HG02852 (cell line): ENCODE data around the gene MAPKAP1.

Experiments used
- ATAC-seq: cut with Tn5 transposase; IDR thresholded peaks from one replicate; pipeline ENCODE4 v1.9.1; 2021; ENCODE audit warnings: mild to moderate bottlenecking, moderate library complexity; ENCODE audit not compliant: unreplicated experiment

MAPKAP1 gene

DNA sequence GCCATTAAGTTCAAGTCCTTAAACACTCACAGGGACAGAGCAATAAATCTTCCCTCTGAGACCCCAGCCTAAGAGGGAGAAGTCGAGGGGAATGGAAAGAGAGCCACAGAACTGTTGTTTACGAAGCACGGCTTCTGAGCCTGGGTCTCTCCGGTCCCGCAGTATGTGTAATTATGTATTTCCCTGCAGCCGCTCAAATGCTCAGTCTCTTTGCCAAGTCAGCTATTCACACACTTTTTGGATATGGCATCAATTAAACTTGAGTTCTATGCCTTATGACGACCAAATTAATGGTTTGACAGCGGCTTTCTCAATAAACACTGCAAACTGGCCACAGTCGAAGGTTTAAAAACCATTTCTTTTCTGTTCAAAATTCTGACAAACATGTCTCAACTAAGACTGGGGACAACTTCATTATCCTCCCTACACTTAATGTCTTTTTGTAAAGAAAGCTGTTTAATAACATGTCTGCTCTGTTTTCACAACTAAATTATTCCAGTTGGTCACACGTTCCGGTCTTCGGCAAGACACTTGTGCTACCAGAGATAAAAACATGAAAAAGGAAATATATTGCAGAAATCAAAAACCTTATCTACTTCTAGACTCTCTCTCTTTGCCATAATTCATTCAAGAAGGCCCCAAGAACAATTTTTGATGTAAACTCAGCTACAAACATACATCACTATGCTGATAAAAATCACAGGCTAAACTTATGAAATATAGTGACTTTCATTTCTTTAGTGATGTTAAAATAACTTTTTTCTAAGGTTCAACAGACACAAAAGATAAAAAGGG lies 242.2 kb downstream of the MAPKAP1 start:
- ATAC-seq = no peak

DNA sequence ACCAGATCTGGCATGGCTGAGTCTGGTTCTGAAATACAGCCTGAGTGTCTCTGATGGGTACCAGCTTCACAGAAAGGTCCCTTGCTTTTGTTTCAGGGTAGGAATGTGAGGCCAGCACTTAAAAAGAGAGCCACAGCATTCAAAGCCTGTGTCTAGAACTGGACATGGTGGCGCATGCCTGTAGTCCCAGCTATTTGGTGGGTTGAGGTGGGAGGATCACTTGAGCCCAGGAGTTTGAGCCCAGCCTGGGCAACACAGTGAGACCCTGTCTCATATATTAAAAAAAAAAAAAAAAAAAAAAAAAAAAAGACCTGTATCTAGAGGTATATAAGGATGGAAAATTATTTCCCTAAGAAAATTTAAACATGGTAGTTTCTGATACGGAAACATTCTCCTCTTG lies 243.1 kb downstream of the MAPKAP1 start:
- no peak for ATAC-seq

DNA sequence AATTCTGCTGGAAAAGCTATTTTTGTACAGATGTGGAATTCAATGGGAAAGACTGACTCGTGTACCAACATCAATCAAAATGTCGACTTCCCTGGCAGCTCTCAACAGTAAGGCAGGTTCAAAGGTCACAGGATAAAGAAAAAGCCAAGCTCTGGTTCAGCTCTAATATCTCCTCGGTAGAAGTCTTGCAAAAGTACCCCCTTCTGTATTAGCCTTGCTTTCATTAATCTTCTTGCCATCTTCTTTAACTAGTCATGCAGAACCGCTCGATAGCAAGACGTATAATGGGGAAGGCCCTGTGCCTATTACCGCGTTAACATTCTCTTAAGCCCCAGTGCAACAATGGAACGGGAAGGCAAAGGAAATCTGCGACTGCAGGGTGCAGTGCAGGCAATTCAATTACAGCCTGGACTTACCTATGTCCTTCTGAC lies 244.1 kb downstream of the MAPKAP1 start:
- no peak for ATAC-seq

DNA sequence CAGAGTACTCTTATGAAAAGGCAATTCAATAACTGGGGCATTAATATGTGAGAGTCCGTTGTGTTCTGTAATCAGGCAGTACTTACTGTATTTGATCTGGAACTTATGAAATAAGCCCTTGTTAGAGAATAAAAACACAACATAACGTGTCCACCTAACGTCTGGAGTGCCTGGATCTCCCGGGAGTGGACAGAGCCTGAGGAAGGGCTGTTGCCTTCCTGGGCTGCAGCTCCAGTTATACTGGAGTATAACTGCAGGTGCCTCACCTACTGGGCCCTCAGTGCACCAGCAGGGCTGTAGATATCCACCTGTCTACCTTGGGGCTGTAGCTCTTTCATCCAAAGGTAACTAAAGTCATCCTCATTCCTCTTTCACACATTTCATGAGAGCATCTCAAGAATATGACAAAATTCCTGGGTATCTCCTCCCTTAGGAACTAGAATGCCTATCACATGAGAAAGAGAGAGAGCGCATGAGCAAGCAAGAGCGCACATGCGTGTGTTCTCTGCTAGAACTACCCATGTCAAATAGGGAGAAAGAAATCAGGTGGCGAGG lies 245.3 kb downstream of the MAPKAP1 start:
- no peak for ATAC-seq

DNA sequence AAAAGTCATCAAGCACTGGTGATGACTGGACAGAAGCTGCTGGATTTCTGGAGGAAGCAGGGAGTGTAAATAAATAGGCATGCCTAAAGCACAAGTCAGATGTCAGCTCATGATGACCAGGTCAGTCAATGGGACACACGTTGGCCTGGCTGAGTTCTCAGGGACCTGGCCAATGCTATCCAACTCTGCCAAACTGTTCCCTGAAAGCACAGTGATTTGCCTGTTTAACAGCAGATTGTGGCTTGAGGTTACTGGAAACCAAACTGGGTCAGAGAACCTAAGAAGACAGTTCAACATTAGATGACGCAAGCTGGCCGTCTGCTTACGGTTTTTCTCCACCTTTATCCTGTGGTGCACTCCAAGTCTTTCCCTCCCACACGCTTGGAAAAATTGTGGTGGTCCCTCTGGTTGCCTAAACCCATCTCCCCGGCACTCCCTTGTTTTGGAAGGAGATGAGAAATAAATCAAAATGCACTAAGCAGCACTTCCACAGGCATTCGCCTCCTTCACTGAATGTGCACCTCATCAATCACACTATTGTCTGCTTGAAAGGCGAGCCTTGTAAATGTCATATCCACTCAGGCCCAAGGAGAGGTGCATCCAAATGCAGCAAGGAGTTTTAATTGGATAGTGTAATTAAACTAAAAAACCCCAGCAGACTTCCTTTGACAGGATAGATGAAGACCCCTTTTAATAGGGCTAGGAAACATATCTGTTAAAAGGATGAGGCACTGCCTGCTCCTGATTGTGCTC lies 245.9 kb downstream of the MAPKAP1 start:
- ATAC-seq = no peak

DNA sequence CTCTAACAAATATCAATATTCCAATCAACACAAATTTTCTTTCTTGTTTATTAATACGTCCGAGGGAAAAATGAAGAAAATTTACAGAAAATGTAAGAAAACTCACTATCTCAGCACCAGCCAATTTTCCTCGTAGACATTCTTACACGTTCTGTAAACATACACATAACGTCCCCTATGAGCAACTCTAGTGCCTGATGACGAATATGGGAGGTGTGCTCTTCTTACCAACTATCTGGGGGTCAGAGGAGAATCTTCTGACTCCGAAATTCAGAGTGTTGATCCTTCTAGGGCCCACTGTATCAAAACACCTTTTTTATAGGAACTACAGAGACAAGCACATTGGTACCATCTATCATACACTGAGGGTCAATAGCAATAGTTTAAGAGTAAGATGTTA lies 246.7 kb downstream of the MAPKAP1 start:
- no peak for ATAC-seq

DNA sequence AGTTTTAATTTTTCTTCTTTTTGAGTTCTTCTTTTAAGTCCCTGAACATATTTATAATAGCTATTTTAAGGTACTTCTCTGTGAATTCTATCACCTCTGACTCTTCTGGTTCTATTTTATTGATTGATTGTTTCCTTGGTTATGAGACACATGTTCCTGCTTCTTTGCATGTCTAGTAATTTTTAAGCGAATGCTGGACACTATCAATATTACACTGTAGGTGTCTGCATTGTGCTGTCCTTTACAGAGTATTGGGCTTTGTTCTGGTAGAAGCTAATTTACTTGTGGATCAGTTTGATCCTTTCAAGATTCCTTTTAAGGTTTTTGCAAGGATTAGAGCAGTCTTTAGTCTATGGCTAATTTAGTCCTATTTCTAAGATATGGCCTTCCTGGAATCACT lies 249.7 kb downstream of the MAPKAP1 start:
- no peak for ATAC-seq

DNA sequence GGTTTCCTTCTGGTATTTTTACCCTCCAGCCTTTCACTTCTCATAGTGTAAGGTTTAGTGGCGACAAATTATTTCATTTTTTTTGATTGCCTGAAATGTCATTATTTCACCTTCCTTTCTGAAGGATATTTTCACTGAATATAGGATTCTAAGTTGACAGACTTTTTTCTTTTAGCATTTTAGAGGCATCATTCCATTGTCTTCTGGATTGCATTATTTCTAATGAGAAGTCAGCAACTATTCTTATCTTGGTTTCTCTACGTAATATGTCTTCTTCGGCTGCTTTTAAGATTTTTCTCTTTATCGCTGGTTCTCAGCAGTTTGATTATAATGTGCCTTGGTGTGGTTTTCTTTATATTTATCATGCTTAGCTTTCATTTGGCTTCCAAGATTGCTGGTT lies 251.1 kb downstream of the MAPKAP1 start:
- ATAC-seq = no peak

DNA sequence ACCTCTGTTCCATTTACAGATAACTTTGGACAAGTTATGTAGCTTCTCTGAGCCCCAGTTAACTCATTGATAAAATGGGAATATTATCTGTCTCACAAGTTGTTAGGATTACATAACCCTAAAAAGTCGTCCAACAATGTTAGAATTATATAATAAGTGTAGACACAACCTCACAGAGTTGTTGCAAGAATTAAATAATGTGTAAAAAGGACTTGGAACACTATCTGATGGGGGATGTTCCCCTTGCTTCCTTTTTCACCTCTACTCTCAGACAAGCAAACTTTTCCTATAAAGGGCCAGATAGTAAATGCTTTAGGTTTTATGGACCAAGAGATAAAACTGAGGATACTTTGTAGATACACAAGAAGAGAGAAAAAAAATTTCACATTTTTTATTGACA lies 251.9 kb downstream of the MAPKAP1 start:
- no peak for ATAC-seq

DNA sequence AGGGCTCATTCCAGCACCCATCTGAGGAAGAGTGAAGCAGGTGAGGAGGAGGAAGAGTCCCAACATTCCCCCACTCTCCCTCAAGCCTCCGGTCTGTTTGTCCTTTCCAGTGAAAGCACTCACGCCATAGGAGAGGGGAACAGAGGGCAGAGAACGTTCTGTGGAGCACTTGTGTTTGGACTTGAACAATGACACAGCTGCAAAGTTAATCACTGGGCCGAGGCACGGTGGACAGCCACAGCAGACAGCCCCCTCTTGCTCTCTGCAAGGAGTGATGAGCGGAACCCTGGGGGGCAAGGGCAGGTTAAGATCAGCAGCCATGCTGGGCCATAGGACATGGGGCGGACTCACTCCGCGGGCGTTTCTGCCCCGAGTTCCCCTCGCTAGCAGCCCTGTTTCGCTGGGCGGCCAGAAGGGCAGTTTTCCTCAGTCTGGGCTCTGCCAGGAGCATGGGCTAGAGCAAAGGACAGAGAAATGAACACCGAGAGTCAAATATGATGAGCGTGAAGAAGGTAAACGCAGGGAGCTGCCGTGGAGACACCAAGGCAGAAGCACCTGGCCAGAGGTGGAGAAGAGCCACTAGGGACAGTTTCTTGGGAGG lies 259.7 kb downstream of the MAPKAP1 start:
- ATAC-seq = no peak

DNA sequence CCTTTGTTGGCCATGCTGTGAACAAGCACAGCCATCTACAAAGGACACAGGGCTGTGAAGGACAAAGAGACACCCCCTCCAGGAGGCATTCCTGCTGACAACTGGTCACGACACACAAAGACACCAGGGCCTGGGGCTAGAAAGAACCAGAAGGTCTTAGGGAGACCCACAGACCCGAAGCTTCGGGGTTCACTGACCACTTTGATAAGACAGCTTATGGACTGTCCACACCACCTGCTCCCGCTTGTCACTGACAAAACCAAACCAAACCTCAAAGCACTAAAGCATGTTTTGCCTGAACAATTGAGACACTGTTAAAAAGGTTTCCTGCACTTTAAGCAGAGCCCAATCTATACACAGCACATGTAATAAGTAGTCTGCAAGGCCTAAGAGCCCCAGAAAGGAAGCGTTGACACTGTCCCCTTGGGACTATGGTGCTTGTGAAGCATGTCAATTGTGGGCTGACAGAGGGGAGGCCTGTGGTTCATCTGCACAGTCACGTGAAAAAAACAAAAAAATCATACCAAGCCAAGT lies 260.4 kb downstream of the MAPKAP1 start:
- peak; percentile 93 for ATAC-seq

DNA sequence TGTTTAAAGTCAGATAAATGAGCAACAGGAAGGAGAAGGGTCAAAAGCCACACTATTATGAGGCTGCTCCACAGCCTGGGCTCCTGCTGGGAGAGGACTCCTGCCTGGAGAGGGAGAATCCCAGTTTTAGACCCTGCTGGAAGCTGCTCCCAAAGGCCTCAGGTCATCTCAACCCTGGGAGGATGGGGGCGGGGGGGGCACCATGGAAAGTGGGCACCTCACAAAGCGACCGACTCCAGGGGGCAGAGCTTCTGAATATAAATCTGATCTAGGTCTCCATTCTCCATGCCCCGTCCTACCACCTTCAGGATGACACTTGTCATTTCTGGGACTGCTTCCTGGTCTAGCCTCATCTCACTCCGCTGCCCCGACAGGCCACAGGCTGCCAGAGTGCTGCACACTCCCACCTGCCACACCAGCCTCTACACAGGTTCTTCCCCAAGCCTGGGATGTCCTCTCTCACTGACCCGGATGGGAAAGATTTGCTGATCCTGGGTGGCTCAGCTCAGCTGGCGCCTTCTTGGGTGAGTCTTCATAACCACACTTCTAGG lies 262.0 kb downstream of the MAPKAP1 start:
- no peak for ATAC-seq

DNA sequence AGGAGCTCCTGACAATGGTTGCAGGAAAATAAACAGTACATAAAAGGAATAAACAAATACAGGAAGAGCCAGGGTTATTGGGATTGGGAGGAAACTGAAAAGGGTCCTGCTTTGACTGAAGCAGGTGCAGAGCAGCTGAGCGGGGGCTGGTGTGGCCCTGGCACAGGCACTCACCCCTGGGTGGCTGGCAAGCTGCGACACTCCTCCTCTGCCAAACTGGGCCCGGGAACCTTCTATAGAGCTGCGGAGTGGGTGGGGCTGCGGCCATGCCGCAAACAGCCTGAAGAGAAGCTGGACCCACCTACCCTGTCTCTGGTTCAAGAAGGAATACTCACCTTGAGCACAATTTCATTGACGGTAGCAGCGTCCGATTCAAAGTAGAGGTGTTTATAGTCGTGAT lies 262.8 kb downstream of the MAPKAP1 start:
- no peak for ATAC-seq

DNA sequence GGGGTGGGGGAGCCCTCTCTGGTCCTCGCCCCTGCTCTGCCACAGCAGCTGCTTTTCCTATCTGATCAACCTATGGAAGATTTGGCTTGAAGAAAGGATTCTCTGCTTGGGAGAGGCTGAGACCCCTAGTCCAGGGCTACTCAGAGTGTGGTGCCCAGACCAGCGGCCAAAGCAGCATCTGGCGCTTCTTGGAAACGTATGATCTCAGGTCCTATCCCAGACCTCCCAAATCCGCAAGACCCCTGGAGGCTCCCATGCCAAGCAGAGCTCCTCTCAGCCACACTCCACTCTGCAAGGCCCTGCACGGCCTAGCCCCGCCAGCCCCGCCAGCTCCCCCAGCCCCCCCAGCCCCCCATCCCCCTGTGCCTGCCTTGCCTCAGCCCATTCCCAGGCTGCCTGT lies 263.6 kb downstream of the MAPKAP1 start:
- ATAC-seq = no peak

DNA sequence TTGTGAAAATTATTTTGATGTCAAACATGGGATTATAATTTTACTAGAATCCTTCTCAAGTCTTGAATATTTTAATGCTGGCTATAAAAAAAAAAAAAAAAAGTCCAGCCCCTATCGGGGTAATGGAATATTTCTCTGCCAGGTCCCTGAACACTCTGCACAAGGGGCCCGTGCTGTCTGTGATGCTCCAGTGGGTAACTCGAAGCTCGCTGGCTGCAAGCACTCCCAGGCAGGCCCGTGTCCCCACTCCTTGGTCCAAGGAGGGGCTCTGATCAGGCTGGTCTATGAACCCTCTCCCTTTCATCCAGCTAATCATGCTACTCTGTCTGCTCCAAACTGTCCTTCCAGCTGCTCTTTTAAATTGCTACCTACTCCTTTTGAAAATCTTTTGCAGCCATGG lies 264.6 kb downstream of the MAPKAP1 start:
- no peak for ATAC-seq

DNA sequence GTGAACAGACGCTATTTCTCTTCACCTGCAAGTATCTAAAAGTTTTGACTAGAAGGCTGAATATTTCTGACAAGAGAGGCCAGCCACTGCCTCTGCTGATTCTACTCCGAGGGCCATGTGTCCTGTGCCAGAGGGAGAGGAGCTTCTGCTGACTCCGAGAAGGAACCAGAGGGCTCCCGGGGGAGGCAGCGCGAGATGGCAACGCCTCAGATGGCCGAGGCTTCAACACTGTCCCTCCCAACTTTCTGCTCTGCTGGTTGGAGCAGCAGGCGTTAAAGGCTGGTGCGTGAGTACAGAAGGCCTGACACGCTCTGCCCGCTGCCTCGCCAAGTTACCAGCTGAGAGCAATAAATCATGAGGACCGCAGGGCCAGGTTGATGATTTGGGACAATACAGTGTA lies 266.6 kb downstream of the MAPKAP1 start:
- ATAC-seq = no peak

DNA sequence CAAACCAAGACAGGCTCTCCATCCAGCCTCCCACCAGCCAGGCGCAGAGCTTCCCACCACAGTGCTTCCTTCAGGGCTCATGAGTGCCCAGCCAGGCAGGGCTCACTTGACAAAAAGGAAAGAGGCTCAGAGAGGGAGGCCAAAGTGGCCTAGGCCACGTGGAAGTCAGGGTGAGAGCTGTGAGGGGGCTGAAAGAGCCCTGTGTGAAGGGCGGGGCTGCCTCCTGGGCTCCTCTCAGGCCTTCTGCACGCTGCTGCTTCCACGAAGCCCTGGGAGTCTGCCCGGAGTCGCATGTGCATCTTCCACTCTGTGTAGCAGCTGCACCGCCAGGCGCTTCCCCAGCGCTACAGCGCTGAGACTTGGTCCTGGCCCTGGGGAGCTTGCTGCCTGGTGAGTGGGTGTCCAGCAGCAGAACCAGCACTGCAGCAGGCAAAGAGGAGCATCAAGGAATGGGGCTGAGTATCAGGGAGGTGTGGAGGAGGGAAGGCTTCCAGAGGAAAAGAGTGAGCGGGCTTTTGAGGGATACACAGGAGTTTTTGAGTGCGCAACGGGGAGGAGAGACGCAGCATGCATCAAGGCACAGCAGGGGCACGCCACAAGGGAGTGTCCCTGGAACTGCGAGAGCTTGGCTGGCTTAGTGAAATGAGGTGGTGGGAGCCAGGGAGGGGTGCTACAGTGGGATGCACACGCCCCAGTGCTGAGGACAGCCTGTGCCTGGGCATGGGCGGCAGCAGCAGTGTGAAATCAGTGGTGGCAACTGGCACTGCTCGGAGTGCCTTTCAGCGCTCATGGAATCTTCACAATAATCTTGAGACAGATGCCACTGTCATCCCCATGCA lies 267.4 kb downstream of the MAPKAP1 start:
- ATAC-seq = no peak

DNA sequence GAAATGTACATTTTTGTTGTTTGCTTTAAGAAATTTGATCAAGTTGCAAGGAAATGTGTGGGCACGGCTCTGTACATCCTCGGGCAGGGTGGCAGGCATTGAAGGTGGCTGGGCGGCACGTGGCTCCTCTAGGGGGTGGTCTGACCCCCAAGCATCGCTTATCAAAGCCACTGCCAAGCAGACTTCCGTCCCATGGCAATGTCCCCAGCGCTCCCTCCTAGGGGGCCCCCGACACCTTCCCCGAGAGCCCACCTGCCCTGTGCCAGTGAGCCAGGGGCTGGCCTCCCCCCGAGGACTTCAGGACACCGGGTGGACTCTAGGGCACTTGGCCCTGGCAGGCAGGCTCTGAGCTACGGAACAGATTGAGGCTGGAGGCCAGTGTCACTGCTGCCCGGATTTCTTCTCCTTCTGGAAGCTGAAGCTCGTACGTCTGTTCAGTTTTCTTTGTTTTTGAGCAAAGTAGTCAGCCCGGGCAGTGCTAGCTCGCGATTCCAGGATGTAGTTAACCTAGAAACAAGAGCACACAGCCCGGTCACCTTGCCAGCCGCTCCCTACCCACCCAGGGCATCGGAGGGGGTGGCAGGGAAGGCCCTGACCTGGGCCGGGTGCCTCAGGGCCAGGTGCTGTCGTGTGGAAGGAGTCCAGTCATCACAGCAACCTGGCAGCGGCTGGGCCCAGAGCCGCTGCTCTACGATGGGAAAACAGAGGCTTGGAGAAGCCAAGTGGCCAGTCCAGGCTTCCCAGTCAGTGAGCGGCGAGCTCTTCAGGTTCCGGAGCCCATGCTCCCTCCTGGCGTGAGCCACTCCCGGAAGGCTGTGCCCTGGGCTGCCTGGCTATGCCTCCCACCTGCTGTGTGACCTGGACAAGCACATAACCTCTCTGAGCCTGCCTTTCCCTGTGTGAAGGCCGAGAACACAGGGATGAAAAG lies 268.2 kb downstream of the MAPKAP1 start:
- no peak for ATAC-seq

DNA sequence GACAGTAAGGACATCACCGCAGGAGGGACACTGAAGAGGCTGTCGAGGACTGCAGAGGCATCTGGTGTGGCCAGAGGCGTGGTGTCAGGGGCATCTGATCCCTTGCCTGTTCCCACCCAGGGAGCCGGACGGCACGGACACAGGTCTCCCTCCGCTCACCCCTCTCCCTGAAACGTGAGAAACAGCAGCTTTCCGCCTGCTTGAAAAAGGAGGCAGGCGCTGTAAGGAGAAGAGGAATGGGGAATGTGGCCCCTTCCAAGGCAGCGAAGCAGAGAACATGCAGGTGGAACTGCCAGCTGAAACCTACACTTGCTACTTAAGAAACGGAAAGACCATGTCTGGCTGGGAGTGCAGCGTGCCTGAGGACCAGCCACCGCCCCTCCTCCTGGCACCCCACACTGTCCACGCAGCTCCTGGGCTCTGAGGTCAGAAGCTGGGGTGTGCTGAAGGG lies 269.2 kb downstream of the MAPKAP1 start:
- no peak for ATAC-seq
